IPS-11a (cell line): ENCODE measurements around the gene TMEM87B.

ENCODE experiments used
- H3K4me3 ChIP-seq: one replicate; pipeline ENCODE4 v1.5.1; 2013; ENCODE audit warnings: low read depth, low read length, control low read depth

Gene TMEM87B

GRCh38 chr2:112149194-112149593, 94.1 kb downstream of the TMEM87B start:
- no peak overlapping the region for H3K4me3 ChIP-seq

- no peak overlapping the region for H3K4me3 ChIP-seq
These were observed 94.9 kb downstream of the TMEM87B start for GRCh38 chr2:112149866-112150435.

GRCh38 chr2:112150447-112150846, 95.4 kb downstream of the TMEM87B start:
- H3K4me3 ChIP-seq: no peak overlapping the region

GRCh38 chr2:112150851-112151250, 95.8 kb downstream of the TMEM87B start:
- H3K4me3 ChIP-seq: no peak overlapping the region

GRCh38 chr2:112151271-112151670, 96.2 kb downstream of the TMEM87B start:
- H3K4me3 ChIP-seq: no peak overlapping the region

- no peak overlapping the region for H3K4me3 ChIP-seq
These were observed 96.8 kb downstream of the TMEM87B start for GRCh38 chr2:112151701-112152440.

GRCh38 chr2:112152476-112153178, 97.6 kb downstream of the TMEM87B start:
- H3K4me3 ChIP-seq: no peak overlapping the region

GRCh38 chr2:112153179-112153490, 98.1 kb downstream of the TMEM87B start:
- no peak overlapping the region for H3K4me3 ChIP-seq

- no peak overlapping the region for H3K4me3 ChIP-seq
These were observed 98.4 kb downstream of the TMEM87B start for GRCh38 chr2:112153501-112153900.

- H3K4me3 ChIP-seq: no peak overlapping the region
These were observed 99.4 kb downstream of the TMEM87B start for GRCh38 chr2:112154246-112155117.

GRCh38 chr2:112155331-112156151, 100.5 kb downstream of the TMEM87B start:
- H3K4me3 ChIP-seq: no peak overlapping the region

GRCh38 chr2:112156152-112156986, 101.3 kb downstream of the TMEM87B start:
- no peak overlapping the region for H3K4me3 ChIP-seq

- H3K4me3 ChIP-seq: no peak overlapping the region
These were observed 102.4 kb downstream of the TMEM87B start for GRCh38 chr2:112157472-112157871.

- H3K4me3 ChIP-seq: no peak overlapping the region
These were observed 104.4 kb downstream of the TMEM87B start for GRCh38 chr2:112159454-112159921.

- H3K4me3 ChIP-seq: no peak overlapping the region
These were observed 105.5 kb downstream of the TMEM87B start for GRCh38 chr2:112160283-112161250.

- H3K4me3 ChIP-seq: no peak overlapping the region
These were observed 106.5 kb downstream of the TMEM87B start for GRCh38 chr2:112161431-112162145.

- no peak overlapping the region for H3K4me3 ChIP-seq
These were observed 107.3 kb downstream of the TMEM87B start for GRCh38 chr2:112162341-112162740.

GRCh38 chr2:112162956-112163355, 107.9 kb downstream of the TMEM87B start:
- no peak overlapping the region for H3K4me3 ChIP-seq
